Stimulated activated CD4-positive, alpha-beta T cell treated with anti-CD3 and anti-CD28 coated beads, Interleukin-12 subunit alpha, Interleukin-12 subunit beta, amount 100 ng/mL, for 48 hours (primary cell): ENCODE data around the gene CLEC20A.

ENCODE experiments used
- DNase-seq, 3 donors: peaks; one replicate each; pipeline ENCODE4 v3.0.0-alpha.2; 2020; ENCODE audit warnings: low read depth in 2 of 3, low spot score in 1 of 3

CLEC20A gene

GRCh38 chr1:178477841-178478240 is 18.9 kb downstream of the CLEC20A start:
- DNase-seq = no peak

GRCh38 chr1:178477373-178477772 is 19.4 kb downstream of the CLEC20A start:
- DNase-seq = no peak

GRCh38 chr1:178472531-178472930 is 24.2 kb downstream of the CLEC20A start:
- DNase-seq = no peak

GRCh38 chr1:178470411-178470960 is 26.3 kb downstream of the CLEC20A start:
- DNase-seq = no peak

- DNase-seq = no peak
Measured at GRCh38 chr1:178467837-178468236, 28.9 kb downstream of the CLEC20A start.

GRCh38 chr1:178465011-178465410 is 31.8 kb downstream of the CLEC20A start:
- no peak for DNase-seq

- no peak for DNase-seq
Measured at GRCh38 chr1:178464566-178464965, 32.2 kb downstream of the CLEC20A start.

GRCh38 chr1:178464141-178464540 is 32.6 kb downstream of the CLEC20A start:
- no peak for DNase-seq

GRCh38 chr1:178461701-178462100 is 35.1 kb downstream of the CLEC20A start:
- no peak for DNase-seq

GRCh38 chr1:178461104-178461503 is 35.7 kb downstream of the CLEC20A start:
- no peak for DNase-seq

GRCh38 chr1:178458203-178458602 is 38.6 kb downstream of the CLEC20A start:
- no peak for DNase-seq

GRCh38 chr1:178457651-178458050 is 39.1 kb downstream of the CLEC20A start:
- no peak for DNase-seq

- no peak for DNase-seq
Measured at GRCh38 chr1:178456472-178456871, 40.3 kb downstream of the CLEC20A start.

- DNase-seq = no peak
Measured at GRCh38 chr1:178452013-178452412, 44.8 kb downstream of the CLEC20A start.

- DNase-seq = no peak
Measured at GRCh38 chr1:178451529-178451928, 45.2 kb downstream of the CLEC20A start.

- DNase-seq = no peak
Measured at GRCh38 chr1:178450871-178451270, 45.9 kb downstream of the CLEC20A start.

- no peak for DNase-seq
Measured at GRCh38 chr1:178442925-178443324, 53.8 kb downstream of the CLEC20A start.

GRCh38 chr1:178438432-178438831 is 58.3 kb downstream of the CLEC20A start:
- no peak for DNase-seq

- DNase-seq = no peak
Measured at GRCh38 chr1:178436899-178437298, 59.9 kb downstream of the CLEC20A start.

- DNase-seq = no peak
Measured at GRCh38 chr1:178434899-178435435, 61.8 kb downstream of the CLEC20A start.

- no peak for DNase-seq
Measured at GRCh38 chr1:178434360-178434759, 62.4 kb downstream of the CLEC20A start.
